Measurements from ENCODE around the gene DGKZ. TPM values are rescaled to one million over a fixed set of nuclear protein-coding genes. Genes with fewer than 3 reads are reported as not detected.

Gene DGKZ
- total and polyA plus RNA-seq, 2 of the 13 experiments (the other 11 are each of a cell fraction or from before 2014, with no cell fraction given), result 15.8 to 20.7 TPM

DNA sequence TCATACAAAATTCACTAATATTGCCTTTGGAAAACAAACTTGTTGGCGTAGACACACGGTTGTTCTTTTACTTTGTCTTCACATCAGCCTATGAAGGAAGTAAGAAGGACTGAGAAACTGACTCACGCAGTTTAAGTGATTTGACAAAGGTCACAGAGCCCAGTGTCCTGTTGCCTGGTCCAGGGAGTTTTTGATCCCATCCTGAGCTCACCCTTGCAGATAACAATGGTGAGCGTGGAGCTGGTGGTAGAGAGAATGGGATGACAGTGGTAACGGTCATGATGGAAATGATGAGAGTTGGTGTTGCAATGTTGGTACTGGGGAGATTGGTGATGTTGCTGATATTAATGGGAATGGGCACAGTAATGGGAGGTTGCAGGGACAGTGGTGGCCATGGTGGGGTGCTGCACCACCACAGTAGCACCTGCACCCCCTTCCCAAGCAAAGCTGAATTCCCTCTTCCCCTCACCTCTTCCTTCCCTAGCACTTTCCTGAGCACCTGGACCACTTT lies 47.8 kb upstream of the DGKZ start (continued):
- TF ChIP-seq, protein P1, sequence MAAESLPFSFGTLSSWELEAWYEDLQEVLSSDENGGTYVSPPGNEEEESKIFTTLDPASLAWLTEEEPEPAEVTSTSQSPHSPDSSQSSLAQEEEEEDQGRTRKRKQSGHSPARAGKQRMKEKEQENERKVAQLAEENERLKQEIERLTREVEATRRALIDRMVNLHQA (CRISPR knock-in tag; IDR thresholded peaks at IDR 0.05), result no peak
- no peak for TF ChIP-seq KLF12 (CRISPR knock-in tag; IDR thresholded peaks at IDR 0.05; ENCODE audit: borderline replicate concordance)
- TF ChIP-seq ZNF567 (CRISPR knock-in tag; IDR thresholded peaks at IDR 0.05; ENCODE audit: borderline replicate concordance), result no peak
- TF ChIP-seq, protein P2, sequence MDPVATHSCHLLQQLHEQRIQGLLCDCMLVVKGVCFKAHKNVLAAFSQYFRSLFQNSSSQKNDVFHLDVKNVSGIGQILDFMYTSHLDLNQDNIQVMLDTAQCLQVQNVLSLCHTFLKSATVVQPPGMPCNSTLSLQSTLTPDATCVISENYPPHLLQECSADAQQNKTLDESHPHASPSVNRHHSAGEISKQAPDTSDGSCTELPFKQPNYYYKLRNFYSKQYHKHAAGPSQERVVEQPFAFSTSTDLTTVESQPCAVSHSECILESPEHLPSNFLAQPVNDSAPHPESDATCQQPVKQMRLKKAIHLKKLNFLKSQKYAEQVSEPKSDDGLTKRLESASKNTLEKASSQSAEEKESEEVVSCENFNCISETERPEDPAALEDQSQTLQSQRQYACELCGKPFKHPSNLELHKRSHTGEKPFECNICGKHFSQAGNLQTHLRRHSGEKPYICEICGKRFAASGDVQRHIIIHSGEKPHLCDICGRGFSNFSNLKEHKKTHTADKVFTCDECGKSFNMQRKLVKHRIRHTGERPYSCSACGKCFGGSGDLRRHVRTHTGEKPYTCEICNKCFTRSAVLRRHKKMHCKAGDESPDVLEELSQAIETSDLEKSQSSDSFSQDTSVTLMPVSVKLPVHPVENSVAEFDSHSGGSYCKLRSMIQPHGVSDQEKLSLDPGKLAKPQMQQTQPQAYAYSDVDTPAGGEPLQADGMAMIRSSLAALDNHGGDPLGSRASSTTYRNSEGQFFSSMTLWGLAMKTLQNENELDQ (CRISPR knock-in tag; IDR thresholded peaks at IDR 0.05; ENCODE audit: borderline replicate concordance), result no peak
- TF ChIP-seq, protein P3, sequence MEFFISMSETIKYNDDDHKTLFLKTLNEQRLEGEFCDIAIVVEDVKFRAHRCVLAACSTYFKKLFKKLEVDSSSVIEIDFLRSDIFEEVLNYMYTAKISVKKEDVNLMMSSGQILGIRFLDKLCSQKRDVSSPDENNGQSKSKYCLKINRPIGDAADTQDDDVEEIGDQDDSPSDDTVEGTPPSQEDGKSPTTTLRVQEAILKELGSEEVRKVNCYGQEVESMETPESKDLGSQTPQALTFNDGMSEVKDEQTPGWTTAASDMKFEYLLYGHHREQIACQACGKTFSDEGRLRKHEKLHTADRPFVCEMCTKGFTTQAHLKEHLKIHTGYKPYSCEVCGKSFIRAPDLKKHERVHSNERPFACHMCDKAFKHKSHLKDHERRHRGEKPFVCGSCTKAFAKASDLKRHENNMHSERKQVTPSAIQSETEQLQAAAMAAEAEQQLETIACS (CRISPR knock-in tag; IDR thresholded peaks at IDR 0.05), result no peak
- no peak for TF ChIP-seq YY1 (IDR thresholded peaks at IDR 0.05; ENCODE audit: insufficient read depth, insufficient replicate concordance, low read depth, low read length)
- TF ChIP-seq MAFK (conservative IDR thresholded peaks at IDR 0.05 in 1 of 2, IDR thresholded peaks at IDR 0.05 in 1 of 2; ENCODE audit: low read length in 2 of 2), result no peak

DNA sequence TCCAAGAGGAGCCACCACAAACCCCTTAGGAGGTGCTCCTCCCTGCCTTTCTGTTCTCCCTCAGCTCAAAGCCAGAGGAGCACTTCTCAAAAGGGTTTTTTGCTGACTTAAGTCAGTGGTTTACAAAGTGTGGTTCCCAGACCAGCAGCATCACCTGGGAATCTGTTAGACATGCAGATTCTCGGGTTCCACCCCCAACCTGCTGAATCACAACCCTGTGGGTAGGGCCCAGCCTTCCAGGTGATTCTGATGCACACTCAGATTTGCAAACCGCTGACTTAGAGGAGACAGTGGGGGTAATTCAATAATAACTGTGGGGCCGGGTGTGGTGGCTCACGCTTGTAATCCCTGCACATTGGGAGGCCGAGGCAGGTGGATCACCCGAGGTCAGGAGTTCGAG lies 47.0 kb upstream of the DGKZ start:
- no peak overlapping the region for H3K4me2 ChIP-seq (ENCODE audit: low read depth, low read length)
- no peak overlapping the region for H3K4me3 ChIP-seq (replicated peaks in 1 of 3; ENCODE audit: insufficient read depth in 1 of 3, low read depth in 2 of 3, low read length in 3 of 3)
- ATAC-seq (no peak), FAIRE-seq (no peak), DNase-seq (ENCODE audit: low spot score) (no peak)
- TF ChIP-seq RBM39 (IDR thresholded peaks at IDR 0.05; ENCODE audit: low read depth, low read length, poor library complexity, severe bottlenecking), result no peak
- no TSS peak for BruUV-seq (replicated peaks)
- ChIA-PET POLR2A (interaction anchor here (2.4 kb wide), 1 partner anchor 57 kb away, joined by 9 read pairs; no protein-coding TSS in a partner anchor), CTCF (ENCODE audit: low intra/inter-chr PET ratio, low total read pairs) (no interaction called here)
- no peaks in the 10 kb centered on the region for H3K9me3 ChIP-seq (ENCODE audit: low read length)
- intact Hi-C loops (cut with micrococcal nuclease; ENCODE audit: unreplicated experiment), result no loop called here
- no peaks in the 10 kb centered on the region for H4K20me1 ChIP-seq (ENCODE audit: insufficient read depth, low read length)
- no peak overlapping the region for H3K9ac ChIP-seq (ENCODE audit: insufficient read depth, low read depth, low read length)
- no peaks in the 10 kb centered on the region for H3K79me2 ChIP-seq (ENCODE audit: insufficient read depth, low read length)
- H3K27ac ChIP-seq (ENCODE audit: extremely low read length, insufficient read depth, low read length), result no peak overlapping the region
- H2AFZ ChIP-seq (ENCODE audit: low read length), result no peak overlapping the region
- H3K36me3 ChIP-seq (replicated peaks in 1 of 2; ENCODE audit: control insufficient read depth in 1 of 2, insufficient read depth in 2 of 2, low read length in 2 of 2), result no peaks in the 10 kb centered on the region
- in situ Hi-C loops (cut with HindIII; ENCODE audit: extremely low pct_ligation_motif_present, low pct_unique_long_range_greater_than_20kb), result no loop called here
- peaks cover 33% of the 10 kb centered on the region for H3K4me1 ChIP-seq (ENCODE audit: insufficient read depth, low read length)
- 67% methylated on average over 5 of the region's 7 CpGs for WGBS (ENCODE audit: low lambda C conversion rate)
- peaks cover 10 to 29% of the 10 kb centered on the region in 2 experiments; a peak in 4 of 5 replicates for H3K27me3 ChIP-seq (ENCODE audit: control insufficient read depth in 1 of 2, insufficient read depth in 2 of 2, low read length in 2 of 2)

Data from HepG2 (cell line).